Heart right ventricle (tissue), 16 donors: ENCODE data around the gene FAIM2. TPM values are rescaled to one million over a fixed set of nuclear protein-coding genes. Genes with fewer than 3 reads are reported as not detected.

ENCODE experiments used
- ATAC-seq, 8 donors: fragments of 200-7000 bp; cut with Tn5 transposase; one replicate each; pipeline ENCODE4 v1.9.1; 2020; ENCODE audit warnings: mild to moderate bottlenecking in 8 of 8, moderate library complexity in 8 of 8, moderate number of reproducible peaks in 1 of 8
- DNase-seq, 2 donors: peaks; one replicate each; pipeline ENCODE4 v3.0.0-alpha.2; 2020
- H3K27ac ChIP-seq, 10 donors: fragments of 200-600 bp; sonication (generic) in 2 of 10; one replicate each; pipeline versions ENCODE4 v1.5.0 to v1.8.0; 2020 to 2022; ENCODE audit warnings: mild to moderate bottlenecking in 3 of 10
- H3K27me3 ChIP-seq, 7 donors: fragments of 200-600 bp; one replicate each; pipeline ENCODE4 v1.8.0; 2021 to 2022; ENCODE audit warnings: mild to moderate bottlenecking in 2 of 7
- H3K36me3 ChIP-seq, 9 donors: fragments of 200-600 bp; sonication (generic) in 1 of 9; one replicate each; pipeline versions ENCODE4 v1.5.0 to v1.8.0; 2020 to 2022; ENCODE audit warnings: mild to moderate bottlenecking in 2 of 9
- H3K4me1 ChIP-seq, 9 donors: fragments of 200-600 bp; sonication (generic) in 1 of 9; one replicate each; pipeline versions ENCODE4 v1.5.0 to v1.8.0; 2020 to 2022; ENCODE audit warnings: mild to moderate bottlenecking in 4 of 9
- H3K4me3 ChIP-seq, 10 donors: fragments of 200-600 bp; sonication (generic) in 2 of 10; one replicate each; pipeline versions ENCODE4 v1.5.0 to v1.8.0; 2020 to 2022; ENCODE audit warnings: mild to moderate bottlenecking in 7 of 10, moderate library complexity in 2 of 10
- H3K9me3 ChIP-seq, 11 donors: fragments of 200-600 bp in 10 of 11; sonication (generic) in 2 of 11; one replicate each; pipeline versions ENCODE4 v1.5.0 to v1.8.0; 2013 to 2022; ENCODE audit warnings: mild to moderate bottlenecking in 2 of 11, control low read depth in 1 of 11, moderate library complexity in 1 of 11
- WGBS, 2 donors: extraction: QIAGEN DNeasy Blood & Tissue Kit; methylation state at CpG; one replicate each; pipeline ENCODE4 v1.1.7; 2013; ENCODE audit warnings: inconsistent platforms in 1 of 2; 5-methylcytosine and 5-hydroxymethylcytosine counted together
- intact Hi-C, 10 donors: fragments of 100-400 bp; cut with DNase I; formaldehyde crosslinking; loops; one replicate each; pipeline versions ENCODE4 v1.11.1 to v1.14.2; 2022
- polyA plus RNA-seq, 2 donors: library from polyadenylated mRNA; stranded (reverse); fragments of 200-250 nt; gene quantifications; one replicate each; pipeline ENCODE4 v1.2.3, GENCODE V29; 2013
- total RNA-seq, 10 donors: library from RNA; stranded (reverse); fragmentation: NEBNext Ultra II Directional in 3 of 10; extraction: Animal tissue kit (Norgen Biotek cat#: 25700) in 3 of 10; gene quantifications; one replicate each; pipeline versions ENCODE4 v1.2.1 to v1.2.4, GENCODE V29; 2021 to 2023
- TF ChIP-seq, protein P1 (sequence below), 9 donors: fragments of 200-600 bp; sonication (generic) in 2 of 9; IDR thresholded peaks; one replicate each; pipeline versions ENCODE4 v1.5.0 to v1.8.0; 2021 to 2022; ENCODE audit warnings: antibody characterized with exemption in 9 of 9, mild to moderate bottlenecking in 5 of 9, moderate library complexity in 1 of 9
- donor health status: Arrhythmogenic right ventricular cardiomyopathy.
- donor health status: ischemic (EF 13 %, LVEDD 7.1; RV severe dilation, severe dysfunction).
- donor health status: healthy with polysubstance abuse.
- donor health status: DM: no; HTN: yes; CAD: no.
- donor health status: DM: no; HTN: no; CAD: no.
- donor health status: ischemic (EF 25% LVEDD 6.9; RV normal size, moderate dysfunction).
- donor health status: ischemic (EF 25% LVEDD 5.7; RV mildly dilated, moderate dysfunction).
- donor health status: healthy.
- donor health status: DM: yes; HTN: yes; CAD: no.
- donor health status: Ischemic cardiomyopathy.
- donor health status: ischemic (EF 35%, LVEDD 5.7; RV mildly dilated, moderate dysfunction).
- donor health status: nonischemic (EF 11% LVEDD 7.7; RV severe dilation, severe dysfunction).
- donor health status: DM: yes; HTN: yes; CAD: no.
- donor health status: PGD.
- donor health status: ischemic (EF 29% LVEDD 5.4; RV normal size, mild dysfunction).
- donor health status: nonischemic (EF 23%, LVEDD 6.1; RV moderate dilation, normal function).

Gene FAIM2
- total and polyA plus RNA-seq, 12 donors: 1.2 to 15.0 (median 3.5) TPM

DNA sequence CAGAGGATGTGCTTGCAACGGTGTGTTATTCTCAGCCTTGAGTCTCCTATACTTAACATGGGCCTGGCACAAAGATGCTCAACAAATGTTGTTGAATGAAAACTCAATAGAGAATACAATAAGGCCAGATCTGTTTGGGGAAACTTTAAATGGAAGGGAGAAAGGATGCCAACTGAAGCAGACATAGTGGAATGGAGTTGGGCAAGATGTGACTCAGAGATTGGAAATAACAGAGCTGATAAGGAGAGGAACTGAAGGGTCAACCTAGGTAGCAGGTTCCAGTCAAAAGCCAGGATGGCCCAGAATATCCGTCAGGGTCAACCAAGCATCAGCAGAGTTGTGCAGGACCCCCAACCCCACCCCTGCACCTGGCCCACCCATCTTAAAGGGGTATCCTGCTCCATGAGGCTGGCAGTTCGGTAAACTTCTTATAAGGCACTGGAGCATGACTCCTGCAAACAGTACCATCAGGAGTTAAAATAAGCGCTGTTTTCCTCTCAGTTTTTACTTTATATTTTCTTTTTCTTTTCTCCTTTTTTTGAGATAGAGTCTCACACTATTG, 59.7 kb downstream of the FAIM2 start:
- no peak overlapping the region for H3K27ac ChIP-seq
- ATAC-seq (no peak), DNase-seq (no peak)
- 97 to 98% methylated on average over 4 of the region's 4 CpGs for WGBS, 2 donors
- H3K27me3 ChIP-seq: peaks cover 0 to 26% (median 8%) of the 10 kb centered on the region in 7 donors
- H3K4me3 ChIP-seq: no peak overlapping the region
- H3K36me3 ChIP-seq: no peaks in the 10 kb centered on the region
- intact Hi-C loops: loop anchor here in 2 of 10 donors (2.0 to 5.0 kb wide), 2 partner anchors 15 to 82 kb away; partner anchors contain the start of gene NCKAP5L (in 1 of the 2)
- TF ChIP-seq, protein P1, sequence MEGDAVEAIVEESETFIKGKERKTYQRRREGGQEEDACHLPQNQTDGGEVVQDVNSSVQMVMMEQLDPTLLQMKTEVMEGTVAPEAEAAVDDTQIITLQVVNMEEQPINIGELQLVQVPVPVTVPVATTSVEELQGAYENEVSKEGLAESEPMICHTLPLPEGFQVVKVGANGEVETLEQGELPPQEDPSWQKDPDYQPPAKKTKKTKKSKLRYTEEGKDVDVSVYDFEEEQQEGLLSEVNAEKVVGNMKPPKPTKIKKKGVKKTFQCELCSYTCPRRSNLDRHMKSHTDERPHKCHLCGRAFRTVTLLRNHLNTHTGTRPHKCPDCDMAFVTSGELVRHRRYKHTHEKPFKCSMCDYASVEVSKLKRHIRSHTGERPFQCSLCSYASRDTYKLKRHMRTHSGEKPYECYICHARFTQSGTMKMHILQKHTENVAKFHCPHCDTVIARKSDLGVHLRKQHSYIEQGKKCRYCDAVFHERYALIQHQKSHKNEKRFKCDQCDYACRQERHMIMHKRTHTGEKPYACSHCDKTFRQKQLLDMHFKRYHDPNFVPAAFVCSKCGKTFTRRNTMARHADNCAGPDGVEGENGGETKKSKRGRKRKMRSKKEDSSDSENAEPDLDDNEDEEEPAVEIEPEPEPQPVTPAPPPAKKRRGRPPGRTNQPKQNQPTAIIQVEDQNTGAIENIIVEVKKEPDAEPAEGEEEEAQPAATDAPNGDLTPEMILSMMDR (IDR thresholded peaks at IDR 0.05): no peak
- peaks cover 3 to 24% (median 16%) of the 10 kb centered on the region in 9 donors for H3K4me1 ChIP-seq
- no peaks in the 10 kb centered on the region for H3K9me3 ChIP-seq

- intact Hi-C loops: loop anchor here in 2 of 10 donors (2.0 to 5.0 kb wide), 2 partner anchors 15 to 81 kb away; partner anchors contain the start of gene NCKAP5L (in 1 of the 2)
- TF ChIP-seq, protein P1 (IDR thresholded peaks at IDR 0.05): no peak
- H3K4me1 ChIP-seq: peaks cover 3 to 24% (median 16%) of the 10 kb centered on the region in 9 donors
- H3K9me3 ChIP-seq: no peaks in the 10 kb centered on the region
- DNase-seq (no peak), ATAC-seq (no peak)
- H3K27ac ChIP-seq: peak overlapping the region; percentile 62 to 95 (median 90)
- peaks cover 0 to 5% (median 0%) of the 10 kb centered on the region in 9 donors for H3K36me3 ChIP-seq
- H3K27me3 ChIP-seq: peaks cover 0 to 21% (median 4%) of the 10 kb centered on the region in 7 donors
- WGBS, 2 donors: 84 to 90% methylated on average over 7 of the region's 7 CpGs
- peak overlapping the region; percentile 60 to 86 (median 72) for H3K4me3 ChIP-seq
Measured at GRCh38 chr12:49843411-49843810, 60.3 kb downstream of the FAIM2 start.

DNA sequence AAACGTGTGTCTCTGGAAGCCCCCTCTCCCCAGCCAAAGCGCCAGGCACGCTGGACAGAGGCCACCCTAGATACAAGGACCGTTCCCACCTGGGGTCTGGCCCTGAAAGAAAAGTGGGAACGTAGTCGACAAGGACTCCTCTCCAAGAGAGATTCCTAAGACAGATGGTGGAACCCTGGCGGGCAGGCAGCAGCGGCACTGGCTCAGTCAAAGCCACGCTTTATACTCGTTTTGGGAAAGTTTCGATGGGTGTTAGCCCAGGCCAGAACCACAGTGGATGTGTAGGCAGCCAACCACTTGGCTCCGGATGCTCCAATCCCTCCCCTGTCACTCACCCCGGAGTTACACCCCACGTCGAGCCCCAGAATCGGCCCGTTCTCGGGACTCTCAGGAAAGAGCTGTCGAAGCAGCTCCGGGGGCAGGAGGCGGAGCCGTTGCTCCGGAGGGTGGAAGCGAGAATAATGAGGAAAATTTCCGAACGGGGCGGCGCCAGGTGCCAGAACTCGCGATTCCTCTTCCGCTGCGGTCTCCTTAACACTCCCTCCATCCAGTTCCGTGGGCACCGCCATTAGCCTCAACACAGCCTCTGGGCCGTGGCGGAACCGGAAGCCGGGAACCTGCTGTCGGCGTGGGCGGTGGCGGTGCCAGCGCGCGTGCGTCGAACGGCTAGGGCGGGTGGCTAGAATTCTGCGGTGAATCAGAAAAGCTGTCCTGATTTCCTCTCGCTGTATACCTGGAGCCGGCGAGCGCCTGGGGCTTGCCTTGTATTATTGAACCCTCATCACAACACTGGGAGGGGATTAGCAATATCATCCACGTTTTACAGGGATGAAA, 61.0 kb downstream of the FAIM2 start, which contains the start of gene BCDIN3D:
BCDIN3D (minus strand) TSS at position 588 of the 834 bp plus-strand sequence; CDS start at position 569, 19 bp downstream.
- H3K36me3 ChIP-seq: peaks cover 0 to 6% (median 0%) of the 10 kb centered on the region in 9 donors
- H3K4me3 ChIP-seq: peak within 1 kb of the TSS; percentile 60 to 86 (median 72)
- DNase-seq (peak; percentile 90 to 92), ATAC-seq (peak; percentile 97 to 99 (median 98))
- no peaks in the 10 kb centered on the region for H3K9me3 ChIP-seq
- intact Hi-C loops: loop anchor here in 2 of 10 donors (2.0 to 5.0 kb wide), 2 partner anchors 14 to 80 kb away; partner anchors contain the start of gene NCKAP5L (in 1 of the 2)
- peak within 1 kb of the TSS; percentile 62 to 95 (median 90) for H3K27ac ChIP-seq
- 1% methylated on average over 55 of the region's 55 CpGs for whole genome bisulfite sequencing, 2 donors
- peaks cover 0 to 14% (median 0%) of the 10 kb centered on the region in 7 donors for H3K27me3 ChIP-seq
- TF ChIP-seq, protein P1 (IDR thresholded peaks at IDR 0.05): no peak
- H3K4me1 ChIP-seq: peaks cover 3 to 24% (median 16%) of the 10 kb centered on the region in 9 donors

DNA sequence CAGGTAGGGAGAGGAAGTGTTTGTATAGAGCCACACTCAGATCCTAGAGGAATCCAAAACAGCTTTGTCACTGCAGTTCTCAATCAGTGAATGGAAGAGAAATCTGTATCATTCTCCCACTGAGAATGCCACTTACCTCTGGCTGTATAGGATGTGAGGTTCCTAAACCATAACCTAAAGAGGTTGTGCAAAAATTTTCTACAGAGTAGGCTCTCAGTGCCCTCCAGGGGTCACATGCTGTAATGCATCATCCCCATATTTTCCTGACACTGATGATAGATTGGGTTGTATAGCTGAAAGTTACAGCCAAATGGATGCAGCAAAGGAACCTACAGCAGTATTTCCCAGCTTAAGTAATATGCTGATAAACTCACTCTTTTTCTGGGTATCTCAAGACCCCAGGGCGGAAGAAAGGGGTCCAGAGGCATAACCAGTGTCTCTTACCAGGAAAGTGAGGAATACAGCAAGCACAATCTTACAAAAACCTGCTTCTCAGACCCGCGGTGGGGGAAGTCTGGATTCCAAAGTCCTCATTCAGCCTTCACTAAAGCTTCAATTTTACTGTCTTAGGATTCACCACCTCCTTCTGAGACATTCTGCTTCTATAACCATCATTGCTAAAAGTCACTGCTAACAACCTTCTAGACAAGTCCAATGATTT, 64.6 kb downstream of the FAIM2 start:
- no peaks in the 10 kb centered on the region for H3K27me3 ChIP-seq
- WGBS, 2 donors: 59 to 78% methylated on average over 3 of the region's 3 CpGs
- ATAC-seq (no peak), DNase-seq (no peak)
- no peaks in the 10 kb centered on the region for H3K9me3 ChIP-seq
- H3K4me1 ChIP-seq: peaks cover 3 to 24% (median 16%) of the 10 kb centered on the region in 9 donors
- H3K27ac ChIP-seq: no peak overlapping the region
- no peak overlapping the region for H3K4me3 ChIP-seq
- TF ChIP-seq, protein P1 (IDR thresholded peaks at IDR 0.05): peak; percentile 47 to 79 (median 75)
- peaks cover 0 to 6% (median 0%) of the 10 kb centered on the region in 9 donors for H3K36me3 ChIP-seq
- intact Hi-C loops: loop anchor here (1.0 to 10.0 kb wide), 6 partner anchors 57 to 204 kb away; no protein-coding TSS in a partner anchor
